Left kidney (tissue), 2 donors: ENCODE data around the gene PACSIN1. TPM values are rescaled to one million over a fixed set of nuclear protein-coding genes. Genes with fewer than 3 reads are reported as not detected.

Experiments
- DNase-seq: peaks from one replicate; pipeline ENCODE4 v3.0.0-alpha.2; 2013
- polyA plus RNA-seq: library from polyadenylated mRNA; unstranded; fragments of 120-200 nt; gene quantifications from one replicate; pipeline ENCODE4 v1.2.1, GENCODE V29; 2013; ENCODE audit not compliant: insufficient read length

Gene PACSIN1
- polyA plus RNA-seq, 1 donor = 0.57 TPM

GRCh38 chr6:34562350-34562749 lies 96.5 kb downstream of the PACSIN1 start:
- no peak for DNase-seq

- no peak for DNase-seq
Measured at GRCh38 chr6:34562861-34563512, 97.1 kb downstream of the PACSIN1 start.

- DNase-seq = no peak
Measured at GRCh38 chr6:34563513-34563870, 97.6 kb downstream of the PACSIN1 start.

- DNase-seq = no peak
Measured at GRCh38 chr6:34564181-34564580, 98.3 kb downstream of the PACSIN1 start.

GRCh38 chr6:34565722-34566137 lies 99.9 kb downstream of the PACSIN1 start:
- DNase-seq = no peak

- DNase-seq = no peak
Measured at GRCh38 chr6:34566830-34567546, 101.1 kb downstream of the PACSIN1 start.

GRCh38 chr6:34568341-34569201 lies 102.7 kb downstream of the PACSIN1 start:
- DNase-seq = no peak

- no peak for DNase-seq
Measured at GRCh38 chr6:34569361-34569973, 103.6 kb downstream of the PACSIN1 start.

- no peak for DNase-seq
Measured at GRCh38 chr6:34570066-34570833, 104.4 kb downstream of the PACSIN1 start.

- DNase-seq = no peak
Measured at GRCh38 chr6:34571388-34571787, 105.5 kb downstream of the PACSIN1 start.

GRCh38 chr6:34572021-34572420 lies 106.1 kb downstream of the PACSIN1 start:
- DNase-seq = no peak

- DNase-seq = no peak
Measured at GRCh38 chr6:34572585-34572984, 106.7 kb downstream of the PACSIN1 start.

GRCh38 chr6:34573567-34574183 lies 107.8 kb downstream of the PACSIN1 start:
- no peak for DNase-seq

- no peak for DNase-seq
Measured at GRCh38 chr6:34574647-34575293, 108.9 kb downstream of the PACSIN1 start.

- DNase-seq = no peak
Measured at GRCh38 chr6:34575326-34575725, 109.5 kb downstream of the PACSIN1 start.

- no peak for DNase-seq
Measured at GRCh38 chr6:34576286-34576955, 110.5 kb downstream of the PACSIN1 start.

- no peak for DNase-seq
Measured at GRCh38 chr6:34578445-34579262, 112.8 kb downstream of the PACSIN1 start.

GRCh38 chr6:34580707-34581560 lies 115.1 kb downstream of the PACSIN1 start:
- peak; percentile 85 for DNase-seq
